HG03442 (cell line): ENCODE results near the gene CATSPERZ.

Source experiments
- ATAC-seq: cut with Tn5 transposase; IDR thresholded peaks from one replicate; pipeline ENCODE4 v1.9.1; 2021; ENCODE audit warnings: mild to moderate bottlenecking, moderate library complexity; ENCODE audit not compliant: unreplicated experiment

The CATSPERZ gene

DNA sequence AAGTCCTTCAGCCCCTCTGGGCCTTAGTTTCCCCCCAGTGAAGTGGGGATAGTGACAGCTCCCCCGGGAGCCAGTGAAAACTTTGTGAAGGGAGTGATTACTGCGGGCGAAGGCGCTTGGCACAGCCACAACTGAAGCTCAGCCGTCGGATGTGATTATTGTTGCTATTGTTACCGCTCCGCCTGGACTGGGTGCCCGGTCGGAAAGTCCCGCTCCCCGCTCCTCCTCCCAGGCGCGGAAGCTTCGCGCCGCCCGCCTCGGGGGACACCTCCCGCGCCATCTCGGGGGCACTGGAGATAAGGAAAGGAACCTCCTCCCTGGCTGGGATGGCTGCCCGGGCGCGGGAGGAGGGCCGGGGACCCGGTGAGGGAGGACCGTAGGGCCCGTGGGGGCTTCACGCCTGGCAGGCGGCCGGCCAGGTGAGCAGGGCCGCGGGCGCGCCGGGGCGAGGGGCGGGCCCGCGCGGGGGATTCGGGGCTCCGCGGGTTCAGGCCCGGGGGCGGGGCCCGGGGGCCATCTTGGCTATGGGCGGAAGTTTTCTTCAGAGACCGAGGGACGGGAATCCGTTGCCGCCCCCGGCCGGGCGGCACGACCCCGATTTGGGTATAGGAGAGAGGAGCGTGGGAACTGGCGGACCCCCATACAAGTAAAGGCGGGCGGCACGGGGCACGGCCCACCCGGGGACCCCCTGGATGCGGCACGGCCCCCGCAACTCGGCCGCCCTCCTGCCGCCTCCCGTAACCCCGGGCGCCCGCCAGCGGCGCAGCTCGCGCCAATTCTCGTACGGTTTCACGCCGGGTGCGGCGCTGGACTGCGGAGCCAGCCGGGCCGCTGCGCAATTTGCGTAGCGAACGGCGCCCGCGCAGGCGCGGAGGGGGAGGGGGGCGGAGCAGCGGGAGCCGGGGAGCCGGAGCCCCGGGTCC, 14.9 kb upstream of the CATSPERZ start, which contains the start of gene GPR137:
TSS of gene GPR137 (plus strand) at position 887 of the 923 bp plus-strand sequence. CDS start 677 bp downstream, outside the sequence.
- ATAC-seq = peak; percentile 60

DNA sequence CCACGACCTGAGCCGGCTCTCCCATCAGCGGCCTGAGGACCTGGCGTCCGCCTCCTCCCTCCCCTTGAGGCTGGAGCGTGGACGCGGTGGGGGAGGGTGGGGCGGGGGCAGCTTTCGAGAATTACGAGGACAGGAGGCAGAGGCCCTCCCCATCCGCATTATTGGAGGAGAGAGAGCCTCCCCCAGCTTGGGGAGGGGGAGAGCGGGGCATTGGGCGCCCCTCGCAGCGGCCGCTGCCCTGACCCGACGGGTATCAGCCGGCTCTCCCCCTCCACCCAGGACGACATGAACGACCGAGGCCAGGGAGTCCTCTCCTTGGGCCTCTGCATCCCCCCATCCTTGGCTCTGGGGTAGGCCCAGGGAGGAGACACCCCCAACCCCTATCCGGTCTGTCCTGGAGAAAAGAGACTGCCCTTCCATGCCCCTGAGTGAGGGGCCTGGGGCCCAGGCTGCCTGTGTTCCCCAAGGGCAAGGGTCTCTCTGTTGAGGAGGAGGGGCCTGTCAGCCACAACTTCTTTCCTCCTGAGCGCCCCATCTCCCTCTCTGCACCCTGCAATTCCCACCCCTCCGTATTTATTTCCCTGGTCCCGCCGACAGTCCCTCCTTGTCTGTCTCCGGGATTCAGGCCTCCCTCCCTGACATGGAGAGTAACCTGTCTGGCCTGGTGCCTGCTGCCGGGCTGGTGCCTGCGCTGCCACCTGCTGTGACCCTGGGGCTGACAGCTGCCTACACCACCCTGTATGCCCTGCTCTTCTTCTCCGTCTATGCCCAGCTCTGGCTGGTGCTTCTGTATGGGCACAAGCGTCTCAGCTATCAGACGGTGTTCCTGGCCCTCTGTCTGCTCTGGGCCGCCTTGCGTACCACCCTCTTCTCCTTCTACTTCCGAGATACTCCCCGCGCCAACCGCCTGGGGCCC, 14.0 kb upstream of the CATSPERZ start:
- ATAC-seq = no peak

DNA sequence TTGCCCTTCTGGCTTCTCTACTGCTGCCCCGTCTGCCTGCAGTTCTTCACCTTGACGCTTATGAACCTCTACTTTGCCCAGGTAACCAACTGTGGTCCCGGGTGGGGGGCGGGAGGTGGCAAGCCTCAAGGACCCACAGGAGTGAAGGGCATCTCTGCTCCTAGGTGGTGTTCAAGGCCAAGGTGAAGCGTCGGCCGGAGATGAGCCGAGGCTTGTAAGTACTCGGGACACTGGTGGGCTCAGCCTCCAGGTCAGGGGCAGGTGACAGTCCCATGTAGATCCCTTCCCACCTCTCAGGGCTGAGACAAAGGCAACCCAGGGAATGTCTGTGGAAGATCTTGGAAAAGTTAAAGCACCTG, 13.4 kb upstream of the CATSPERZ start:
- ATAC-seq = no peak

DNA sequence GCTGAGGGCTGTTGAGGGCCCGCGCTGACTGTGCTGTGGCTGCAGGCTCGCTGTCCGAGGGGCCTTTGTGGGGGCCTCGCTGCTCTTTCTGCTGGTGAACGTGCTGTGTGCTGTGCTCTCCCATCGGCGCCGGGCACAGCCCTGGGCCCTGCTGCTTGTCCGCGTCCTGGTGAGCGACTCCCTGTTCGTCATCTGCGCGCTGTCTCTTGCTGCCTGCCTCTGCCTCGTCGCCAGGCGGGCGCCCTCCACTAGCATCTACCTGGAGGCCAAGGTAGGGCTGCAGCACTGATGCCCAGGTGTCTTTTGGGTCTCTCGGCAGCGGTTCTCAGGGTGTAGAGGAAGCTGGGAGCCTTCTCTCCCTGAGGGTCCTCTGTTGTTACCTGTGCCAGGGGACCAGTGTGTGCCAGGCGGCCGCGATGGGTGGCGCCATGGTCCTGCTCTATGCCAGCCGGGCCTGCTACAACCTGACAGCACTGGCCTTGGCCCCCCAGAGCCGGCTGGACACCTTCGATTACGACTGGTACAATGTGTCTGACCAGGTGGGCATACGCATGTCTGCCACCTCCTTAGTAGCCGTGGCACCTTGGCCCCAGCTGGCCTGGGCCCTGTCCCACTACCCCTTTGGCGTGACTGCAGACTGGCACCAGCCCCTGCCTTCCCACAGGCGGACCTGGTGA, 12.3 kb upstream of the CATSPERZ start:
- no peak for ATAC-seq

DNA sequence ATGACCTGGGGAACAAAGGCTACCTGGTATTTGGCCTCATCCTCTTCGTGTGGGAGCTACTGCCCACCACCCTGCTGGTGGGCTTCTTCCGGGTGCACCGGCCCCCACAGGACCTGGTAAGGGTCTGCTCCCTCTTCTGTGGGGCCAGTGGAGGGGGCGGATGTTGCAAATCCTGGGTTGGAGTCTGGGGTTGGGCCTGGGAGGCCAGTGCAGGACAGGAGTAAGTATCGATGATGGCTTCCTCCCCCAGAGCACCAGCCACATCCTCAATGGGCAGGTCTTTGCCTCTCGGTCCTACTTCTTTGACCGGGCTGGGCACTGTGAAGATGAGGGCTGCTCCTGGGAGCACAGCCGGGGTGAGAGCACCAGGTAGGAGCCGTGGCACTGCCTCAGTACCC, 11.8 kb upstream of the CATSPERZ start:
- no peak for ATAC-seq

DNA sequence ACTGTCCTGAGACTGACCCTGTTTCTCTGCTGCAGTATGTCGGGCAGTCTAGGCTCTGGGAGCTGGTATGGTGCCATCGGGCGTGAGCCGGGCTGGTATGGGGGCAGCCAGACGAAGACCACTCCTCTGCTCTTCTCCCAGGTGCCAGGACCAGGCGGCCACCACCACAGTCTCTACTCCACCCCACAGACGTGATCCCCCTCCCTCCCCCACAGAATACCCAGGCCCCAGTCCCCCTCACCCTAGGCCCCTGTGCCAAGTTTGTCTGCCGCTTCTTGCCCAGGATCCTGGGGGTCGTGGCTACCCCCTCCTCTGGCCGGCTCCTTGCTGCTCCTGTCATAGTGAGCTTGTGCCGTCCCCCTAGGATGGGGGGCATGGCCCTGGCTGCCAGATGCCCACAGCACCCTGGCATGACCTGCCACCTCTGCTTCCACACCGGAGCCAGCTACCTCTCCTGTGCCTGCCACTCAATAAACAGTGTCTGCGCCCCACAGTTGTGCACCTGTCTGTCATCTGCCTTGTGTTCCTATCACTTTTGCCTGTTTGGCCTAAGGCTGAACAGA, 11.1 kb upstream of the CATSPERZ start:
- ATAC-seq = no peak

DNA sequence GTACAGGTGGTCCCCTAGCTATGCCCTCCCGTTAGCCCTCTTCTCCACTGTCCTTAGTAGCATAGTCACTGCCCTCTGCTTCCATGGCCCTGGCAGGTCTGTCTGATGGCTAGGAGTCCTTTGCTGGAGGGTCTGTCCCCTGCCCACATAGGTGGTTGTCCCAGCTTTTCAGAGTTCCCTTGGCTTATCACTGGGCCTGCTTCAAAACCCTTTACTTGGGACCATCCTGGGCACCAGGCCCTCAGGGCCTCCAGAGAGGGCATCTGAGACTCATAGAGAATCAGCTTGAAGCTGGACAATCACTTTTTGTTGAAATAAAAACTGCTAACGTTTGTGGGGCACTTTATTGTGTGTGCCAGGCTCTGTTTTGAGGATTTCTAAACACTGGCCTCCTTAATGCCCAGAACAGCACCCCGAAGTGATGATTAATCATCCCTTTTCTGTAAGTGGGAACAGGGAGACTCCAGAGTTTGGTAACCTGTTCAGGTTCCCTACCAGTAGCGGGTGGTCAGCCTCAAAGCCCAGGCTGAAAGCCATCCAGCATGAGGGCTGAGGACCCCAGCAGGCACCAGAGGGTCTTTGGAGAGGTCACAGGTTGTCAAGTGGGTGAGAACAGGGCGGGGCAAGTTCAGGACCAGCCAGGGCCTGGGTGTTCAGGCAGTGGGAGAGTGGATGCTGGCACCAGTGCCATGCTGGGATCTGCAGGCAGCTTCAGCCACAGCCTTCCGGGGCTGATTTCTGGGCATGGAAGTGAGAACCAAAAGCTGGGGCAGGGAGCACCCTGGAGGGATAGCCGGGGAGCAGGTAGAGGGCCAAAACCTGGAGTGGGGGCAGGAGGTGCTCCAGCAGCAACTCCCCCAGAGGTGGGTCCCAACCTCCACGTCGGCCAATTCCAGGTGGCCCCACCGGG, 9.6 kb upstream of the CATSPERZ start:
- no peak for ATAC-seq

DNA sequence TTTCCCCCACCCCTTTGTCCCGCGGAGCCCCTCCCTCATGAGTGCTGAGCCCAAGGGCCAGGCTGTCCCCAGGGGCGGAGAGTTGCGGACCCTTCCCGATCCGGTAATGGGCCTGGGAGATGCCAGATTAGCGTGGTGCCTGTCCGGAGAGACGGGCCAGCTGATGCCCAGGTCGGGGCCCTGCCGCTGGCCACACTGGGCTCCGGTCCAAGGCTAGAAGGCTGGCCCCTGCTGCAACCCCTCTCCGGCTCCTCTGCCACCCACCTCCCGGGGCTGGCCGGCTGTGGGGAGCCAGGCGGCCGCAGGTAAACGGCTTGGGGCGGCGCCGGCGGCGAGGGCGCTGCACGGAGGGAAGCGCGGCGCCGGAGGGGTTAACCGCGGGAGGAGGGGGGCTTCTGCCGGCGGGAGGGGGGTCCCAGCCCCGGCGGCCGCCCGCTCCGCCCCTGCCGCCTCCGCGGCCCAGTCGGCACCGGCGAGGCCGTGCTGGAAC, 8.9 kb upstream of the CATSPERZ start, which contains the start of gene KCNK4:
TSS of gene KCNK4 (plus strand) at position 41 of the 490 bp plus-strand sequence. CDS start 1,717 bp downstream, outside the sequence.
- no peak for ATAC-seq

DNA sequence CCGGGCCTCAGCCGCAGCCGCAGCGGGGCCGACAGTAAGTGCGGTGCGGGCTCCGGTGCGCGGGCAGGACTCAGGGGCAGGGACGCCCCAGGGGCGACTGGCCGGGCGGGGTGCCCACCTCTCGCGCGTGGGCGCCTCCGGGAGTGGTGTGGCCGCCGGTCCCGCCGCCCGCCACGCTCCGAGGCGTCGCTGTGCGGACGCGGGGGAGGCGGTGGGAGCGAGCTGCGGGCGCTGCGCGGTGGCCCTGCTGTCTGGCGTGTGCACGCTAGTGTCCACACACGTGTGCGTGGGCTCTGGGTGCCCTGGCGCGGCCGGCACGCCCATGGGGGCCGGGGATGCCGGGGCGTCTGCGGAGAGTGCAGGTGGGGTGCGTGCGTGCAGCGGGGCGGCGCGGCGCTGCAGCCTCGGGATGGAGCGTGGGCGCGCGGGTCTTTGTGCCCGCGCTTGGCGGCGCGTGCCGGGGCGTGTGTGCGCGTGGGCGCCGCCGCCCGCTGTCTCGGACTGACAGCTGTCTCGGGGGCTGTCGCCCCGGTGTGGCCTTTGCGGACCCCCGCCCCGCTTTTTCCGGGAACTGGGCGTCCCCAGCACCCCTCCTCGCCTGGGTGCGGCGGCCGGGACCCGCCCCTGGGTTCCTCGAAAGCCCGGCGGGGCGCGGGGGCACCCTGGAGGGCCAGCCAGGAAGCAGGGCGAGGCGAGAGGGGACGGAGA, 8.3 kb upstream of the CATSPERZ start:
- no peak for ATAC-seq

DNA sequence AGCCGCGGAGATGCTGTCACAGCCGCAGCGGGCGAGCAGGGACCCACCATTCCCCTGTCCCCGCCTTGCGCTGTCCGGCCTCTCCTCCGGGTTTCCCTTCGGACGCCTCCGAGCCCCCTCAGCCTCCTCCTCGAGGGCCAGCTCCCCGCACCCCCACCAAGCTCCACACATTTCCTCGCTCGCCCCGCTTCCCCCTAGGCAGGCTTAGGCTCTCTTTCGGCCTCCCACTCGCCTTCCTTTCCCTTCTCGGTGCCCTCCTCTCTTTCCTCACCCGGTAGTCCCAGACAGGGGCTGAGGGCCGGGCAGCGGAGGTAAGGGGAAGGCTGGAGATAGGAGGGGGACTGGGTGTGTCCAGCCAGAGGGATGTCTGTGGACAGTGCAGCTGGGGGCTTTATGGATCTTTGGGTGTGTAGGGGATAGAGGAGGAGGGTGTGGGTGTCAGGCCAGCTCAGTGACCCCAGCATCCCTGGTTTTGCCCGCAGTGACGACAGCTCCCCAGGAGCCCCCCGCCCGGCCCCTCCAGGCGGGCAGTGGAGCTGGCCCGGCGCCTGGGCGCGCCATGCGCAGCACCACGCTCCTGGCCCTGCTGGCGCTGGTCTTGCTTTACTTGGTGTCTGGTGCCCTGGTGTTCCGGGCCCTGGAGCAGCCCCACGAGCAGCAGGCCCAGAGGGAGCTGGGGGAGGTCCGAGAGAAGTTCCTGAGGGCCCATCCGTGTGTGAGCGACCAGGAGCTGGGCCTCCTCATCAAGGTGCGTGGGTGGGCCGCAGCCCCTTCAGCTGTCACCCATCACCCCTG, 7.5 kb upstream of the CATSPERZ start:
- no peak for ATAC-seq

DNA sequence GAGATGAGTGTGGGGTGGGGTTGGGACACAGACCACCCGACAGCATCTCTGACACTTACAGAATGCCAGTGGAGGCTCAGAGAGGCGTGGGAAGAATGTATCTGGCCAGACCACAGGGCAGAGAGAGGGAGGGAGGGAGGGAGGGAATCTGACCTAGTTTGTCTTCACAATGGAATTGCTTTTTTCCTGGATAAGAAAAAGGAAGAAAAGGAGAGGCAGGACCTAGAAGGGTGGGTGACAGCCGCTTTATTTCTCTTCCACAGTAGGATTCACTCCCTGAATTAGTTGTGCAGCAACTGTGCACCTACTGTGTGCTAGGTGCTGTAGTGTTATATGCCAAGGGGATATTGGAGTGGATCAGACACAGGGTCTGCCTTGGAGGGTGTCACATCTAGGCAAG, 5.4 kb upstream of the CATSPERZ start:
- no peak for ATAC-seq

DNA sequence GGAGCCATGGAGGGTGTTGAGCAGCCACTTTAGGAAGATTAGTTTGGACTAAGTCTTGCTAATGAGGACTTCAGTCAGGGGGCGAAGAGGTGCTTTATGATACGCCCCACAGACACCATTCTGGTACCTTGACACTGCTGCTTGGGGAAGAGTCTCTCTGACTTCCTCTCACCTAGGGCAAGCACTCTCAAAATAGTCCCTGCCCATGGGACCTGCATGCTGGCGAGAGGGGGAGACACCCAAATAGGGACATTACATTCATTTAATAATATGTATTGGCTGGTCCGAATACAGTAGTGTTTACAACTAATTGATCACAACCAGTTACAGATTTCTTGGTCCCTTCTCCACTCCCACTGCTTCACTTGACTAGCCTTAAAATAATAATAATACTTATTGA, 4.4 kb upstream of the CATSPERZ start:
- ATAC-seq = no peak

DNA sequence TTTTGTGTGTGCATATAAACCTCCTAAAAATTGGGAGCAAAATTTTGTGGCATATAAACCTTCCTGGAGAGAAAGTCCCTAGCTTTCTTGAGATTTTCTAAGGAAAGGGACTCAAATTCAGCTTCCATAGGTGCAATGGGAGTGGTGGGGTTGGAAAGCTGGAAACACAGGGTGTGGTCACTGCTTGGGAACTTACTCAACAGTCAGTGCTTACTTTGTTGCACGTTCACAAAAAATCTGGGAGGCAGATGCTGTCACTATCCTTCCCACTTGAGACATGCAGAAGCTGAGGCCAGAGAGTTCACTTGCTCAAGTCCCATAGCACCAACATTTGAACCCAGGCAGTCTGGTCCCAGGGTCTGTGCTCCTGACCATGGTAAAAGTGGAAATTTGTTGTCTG, 3.9 kb upstream of the CATSPERZ start:
- ATAC-seq = no peak

DNA sequence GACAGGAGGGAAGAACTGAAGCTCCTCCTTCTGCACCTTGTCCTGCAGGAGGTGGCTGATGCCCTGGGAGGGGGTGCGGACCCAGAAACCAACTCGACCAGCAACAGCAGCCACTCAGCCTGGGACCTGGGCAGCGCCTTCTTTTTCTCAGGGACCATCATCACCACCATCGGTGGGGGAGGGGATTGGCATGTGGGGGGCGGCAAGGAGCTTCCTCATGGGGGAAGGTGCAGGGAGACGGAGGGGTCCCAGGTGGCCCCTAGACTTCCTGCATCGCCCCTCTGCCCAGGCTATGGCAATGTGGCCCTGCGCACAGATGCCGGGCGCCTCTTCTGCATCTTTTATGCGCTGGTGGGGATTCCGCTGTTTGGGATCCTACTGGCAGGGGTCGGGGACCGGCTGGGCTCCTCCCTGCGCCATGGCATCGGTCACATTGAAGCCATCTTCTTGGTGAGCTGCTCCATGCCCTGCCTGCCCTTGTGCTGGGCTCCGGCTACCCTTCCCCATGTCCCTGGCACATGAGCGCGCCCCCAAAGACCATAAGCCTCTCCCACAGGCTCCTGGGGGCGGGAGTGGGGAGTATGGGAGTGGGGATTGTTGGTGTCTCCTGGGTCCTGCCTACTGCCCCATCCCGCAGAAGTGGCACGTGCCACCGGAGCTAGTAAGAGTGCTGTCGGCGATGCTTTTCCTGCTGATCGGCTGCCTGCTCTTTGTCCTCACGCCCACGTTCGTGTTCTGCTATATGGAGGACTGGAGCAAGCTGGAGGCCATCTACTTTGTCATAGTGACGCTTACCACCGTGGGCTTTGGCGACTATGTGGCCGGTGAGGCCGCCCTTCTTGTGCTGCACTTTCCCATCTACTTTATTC, 3.1 kb upstream of the CATSPERZ start:
- no peak for ATAC-seq

DNA sequence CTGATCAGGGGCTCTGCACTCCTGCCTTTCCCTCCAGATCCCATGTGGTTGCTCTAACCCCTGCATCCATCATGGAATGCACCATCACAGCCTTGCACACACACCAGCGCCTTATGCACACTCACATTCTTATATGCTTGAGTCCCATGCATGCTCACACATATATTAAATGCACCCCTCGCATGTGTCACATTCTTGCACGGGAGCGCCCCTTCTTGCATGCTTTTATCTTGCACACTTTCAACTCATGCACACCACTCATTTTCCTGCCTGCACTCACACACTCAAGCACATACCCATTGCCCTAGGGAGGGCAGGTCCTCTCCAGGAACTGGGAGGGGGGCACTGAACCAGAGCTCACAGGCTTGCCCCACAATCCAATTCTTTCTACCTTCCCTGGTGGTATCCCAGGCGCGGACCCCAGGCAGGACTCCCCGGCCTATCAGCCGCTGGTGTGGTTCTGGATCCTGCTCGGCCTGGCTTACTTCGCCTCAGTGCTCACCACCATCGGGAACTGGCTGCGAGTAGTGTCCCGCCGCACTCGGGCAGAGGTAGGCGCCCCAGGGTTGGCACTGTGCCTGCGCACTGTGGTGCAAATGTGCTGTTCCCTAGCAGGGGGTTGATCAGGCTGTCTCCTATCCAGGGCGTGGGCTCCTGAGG, 2.3 kb upstream of the CATSPERZ start:
- no peak for ATAC-seq

DNA sequence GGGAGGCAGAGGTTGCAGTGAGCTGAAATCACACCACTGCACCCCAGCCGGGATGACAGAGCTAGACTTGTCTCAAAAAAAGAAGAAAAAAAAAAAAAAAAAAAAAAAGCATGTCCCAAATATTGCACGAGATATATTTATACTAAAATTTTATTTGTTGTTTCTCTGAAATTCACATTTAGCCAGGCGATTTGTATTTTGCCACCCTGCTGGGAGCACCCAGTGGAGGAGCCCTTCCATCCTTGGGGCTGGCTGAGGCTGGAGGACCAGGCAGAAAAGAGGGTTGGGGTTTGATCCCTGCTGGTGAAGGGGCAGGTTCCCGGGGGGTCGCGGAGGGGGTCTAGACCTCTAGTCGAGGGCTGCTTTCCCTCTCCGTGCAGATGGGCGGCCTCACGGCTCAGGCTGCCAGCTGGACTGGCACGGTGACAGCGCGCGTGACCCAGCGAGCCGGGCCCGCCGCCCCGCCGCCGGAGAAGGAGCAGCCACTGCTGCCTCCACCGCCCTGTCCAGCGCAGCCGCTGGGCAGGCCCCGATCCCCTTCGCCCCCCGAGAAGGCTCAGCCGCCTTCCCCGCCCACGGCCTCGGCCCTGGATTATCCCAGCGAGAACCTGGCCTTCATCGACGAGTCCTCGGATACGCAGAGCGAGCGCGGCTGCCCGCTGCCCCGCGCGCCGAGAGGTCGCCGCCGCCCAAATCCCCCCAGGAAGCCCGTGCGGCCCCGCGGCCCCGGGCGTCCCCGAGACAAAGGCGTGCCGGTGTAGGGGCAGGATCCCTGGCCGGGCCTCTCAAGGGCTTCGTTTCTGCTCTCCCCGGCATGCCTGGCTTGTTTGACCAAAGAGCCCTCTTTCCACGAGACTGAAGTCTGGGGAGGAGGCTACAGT, 952 bp upstream of the CATSPERZ start:
- ATAC-seq = no peak
